IMR-90 (cell line): Measurements from ENCODE around the gene PDK3. TPM values are rescaled to one million over a fixed set of nuclear protein-coding genes. Genes with fewer than 3 reads are reported as not detected.

Source experiments
- ATAC-seq: fragments of 200-7000 bp; cut with Tn5 transposase; 2 replicates; pipeline ENCODE4 v1.9.1; 2020; ENCODE audit warnings: low read depth, mild to moderate bottlenecking, moderate library complexity
- BruUV-seq: library from RNA; stranded (reverse); fragments of 400-500 nt; replicated peaks from 2 replicates; lab custom pipeline; 2021; lab: Mats Ljungman, UMichigan
- CTCF ChIA-PET: fragments of 300-600 bp; formaldehyde crosslinking; extraction: SDS; loops from one replicate; lab custom pipeline; 2021; ENCODE audit warnings: antibody characterized with exemption; lab: Yijun Ruan, JAX
- POLR2A ChIA-PET: fragments of 300-600 bp; sonication (Branson Sonifier 250); formaldehyde crosslinking; loops from one replicate; lab custom pipeline; 2022; ENCODE audit warnings: antibody characterized with exemption; ENCODE audit not compliant: unreplicated experiment; lab: Charles Lee
- DNase-seq: peaks from one replicate; pipeline ENCODE4 v3.0.0; 2013
- H2AFZ ChIP-seq: replicated peaks from 2 replicates; pipeline ENCODE3; 2013; ENCODE audit warnings: low read length, mild to moderate bottlenecking; ENCODE audit not compliant: poor library complexity
- H2AK5ac ChIP-seq: 2 replicates; pipeline ENCODE4 v1.6.1; 2013; ENCODE audit warnings: low read depth, low read length, inconsistent platforms
- H2AK9ac ChIP-seq: replicated peaks from 2 replicates; pipeline ENCODE3; 2013; ENCODE audit warnings: mild to moderate bottlenecking, low read depth, low read length, moderate library complexity; ENCODE audit not compliant: poor library complexity
- H2BK120ac ChIP-seq: 2 replicates; pipeline ENCODE4 v1.6.1; 2013; ENCODE audit warnings: low read depth, low read length, inconsistent platforms
- H2BK15ac ChIP-seq: 3 replicates; pipeline ENCODE4 v1.6.1; 2013; ENCODE audit warnings: low read depth, low read length, inconsistent platforms
- H2BK20ac ChIP-seq: 2 replicates; pipeline ENCODE4 v1.6.1; 2013; ENCODE audit warnings: low read depth, mild to moderate bottlenecking, inconsistent platforms, low read length, moderate library complexity
- H2BK5ac ChIP-seq: 2 replicates; pipeline ENCODE4 v1.6.1; 2013; ENCODE audit warnings: mild to moderate bottlenecking, low read depth, low read length, inconsistent platforms; ENCODE audit not compliant: poor library complexity, severe bottlenecking
- H3K14ac ChIP-seq: replicated peaks from 2 replicates; pipeline ENCODE4 v1.6.1; 2013; ENCODE audit warnings: low read depth, low read length, inconsistent platforms
- H3K18ac ChIP-seq: 2 replicates; pipeline ENCODE4 v1.6.1; 2013; ENCODE audit warnings: low read depth, low read length, control low read depth
- H3K23ac ChIP-seq: 2 replicates; pipeline ENCODE4 v1.6.1; 2013; ENCODE audit warnings: low read depth, low read length, inconsistent platforms
- H3K27ac ChIP-seq: 2 replicates; pipeline ENCODE4 v1.5.1; 2013; ENCODE audit warnings: mild to moderate bottlenecking, control low read depth, low read length; ENCODE audit not compliant: insufficient read depth
- H3K27me3 ChIP-seq: 2 replicates; pipeline ENCODE4 v1.6.1; 2013; ENCODE audit warnings: low read length; ENCODE audit not compliant: control insufficient read depth, insufficient read depth
- H3K36me3 ChIP-seq: 2 replicates; pipeline ENCODE4 v1.6.1; 2013; ENCODE audit warnings: low read length, mixed read lengths; ENCODE audit not compliant: control insufficient read depth, insufficient read depth
- H3K4ac ChIP-seq: 2 replicates; pipeline ENCODE4 v1.6.1; 2013; ENCODE audit warnings: low read depth, low read length, inconsistent platforms
- H3K4me1 ChIP-seq: 2 replicates; pipeline ENCODE4 v1.6.1; 2013; ENCODE audit warnings: low read length, mixed read lengths; ENCODE audit not compliant: control insufficient read depth, insufficient read depth
- H3K4me2 ChIP-seq: 2 replicates; pipeline ENCODE4 v1.6.1; 2013; ENCODE audit warnings: low read depth, mild to moderate bottlenecking, control low read depth, low read length, moderate library complexity
- H3K4me3 ChIP-seq: 2 replicates; pipeline ENCODE4 v1.5.1; 2013; ENCODE audit warnings: low read depth, mild to moderate bottlenecking, control low read depth, low read length, moderate library complexity; ENCODE audit not compliant: insufficient read depth
- H3K56ac ChIP-seq: 2 replicates; pipeline ENCODE4 v1.6.1; 2013; ENCODE audit warnings: low read length, inconsistent platforms; ENCODE audit not compliant: insufficient read depth; ENCODE audit errors: extremely low read depth
- H3K79me1 ChIP-seq, 2 experiments: 2 replicates each; pipeline ENCODE4 v1.6.1; 2013; ENCODE audit warnings: low read length in 2 of 2, inconsistent platforms in 1 of 2, low read depth in 1 of 2
- H3K9ac ChIP-seq: 2 replicates; pipeline ENCODE4 v1.6.1; 2013; ENCODE audit warnings: low read depth, low read length, control low read depth
- H3K9me1 ChIP-seq: 2 replicates; pipeline ENCODE4 v1.6.1; 2013; ENCODE audit warnings: low read length, inconsistent platforms; ENCODE audit not compliant: insufficient read depth
- H3K9me3 ChIP-seq: 2 replicates; pipeline ENCODE4 v1.6.1; 2013; ENCODE audit warnings: low read length; ENCODE audit not compliant: control insufficient read depth, insufficient read depth
- H4K20me1 ChIP-seq: 2 replicates; pipeline ENCODE4 v1.6.1; 2013; ENCODE audit warnings: low read length, inconsistent platforms; ENCODE audit not compliant: insufficient read depth
- H4K5ac ChIP-seq: 2 replicates; pipeline ENCODE4 v1.6.1; 2013; ENCODE audit warnings: mild to moderate bottlenecking, low read depth, low read length, control low read depth
- H4K8ac ChIP-seq, 2 experiments: 2 replicates each; pipeline ENCODE4 v1.6.1; 2013; ENCODE audit warnings: low read depth in 2 of 2, low read length in 2 of 2, control low read depth in 1 of 2, inconsistent platforms in 1 of 2
- H4K91ac ChIP-seq: 2 replicates; pipeline ENCODE4 v1.6.1; 2013; ENCODE audit warnings: low read depth, low read length, inconsistent platforms; ENCODE audit not compliant: insufficient read depth
- BHLHE40 ChIP-seq: fragments of 150-350 bp; IDR thresholded peaks from 2 replicates; pipeline ENCODE4 v1.6.1; 2016; ENCODE audit warnings: mild to moderate bottlenecking, low read depth, low read length
- CEBPB ChIP-seq: IDR thresholded peaks from 2 replicates; pipeline ENCODE4 v1.6.1; 2012; ENCODE audit warnings: low read depth, low read length, improper control_type of control experiment
- CHD1 ChIP-seq: IDR thresholded peaks from 2 replicates; pipeline ENCODE4 v1.6.1; 2012; ENCODE audit warnings: low read depth, low read length, improper control_type of control experiment
- MAFK ChIP-seq: IDR thresholded peaks from 2 replicates; pipeline ENCODE4 v1.6.1; 2012; ENCODE audit warnings: low read depth, low read length, improper control_type of control experiment
- MXI1 ChIP-seq: IDR thresholded peaks from 2 replicates; pipeline ENCODE4 v1.6.1; 2012; ENCODE audit warnings: low read depth, mild to moderate bottlenecking, low read length, moderate library complexity, borderline replicate concordance
- NFE2L2 ChIP-seq: fragments of 150-350 bp; IDR thresholded peaks from 2 replicates; pipeline ENCODE4 v1.6.1; 2016; ENCODE audit warnings: low read depth, mild to moderate bottlenecking, low read length
- POLR2A ChIP-seq: IDR thresholded peaks from 2 replicates; pipeline ENCODE4 v1.6.1; 2012; ENCODE audit warnings: mild to moderate bottlenecking, low read depth, low read length
- RAD21 ChIP-seq: IDR thresholded peaks from 2 replicates; pipeline ENCODE4 v1.6.1; 2012; ENCODE audit warnings: low read length, improper control_type of control experiment
- RCOR1 ChIP-seq: IDR thresholded peaks from 2 replicates; pipeline ENCODE4 v1.6.1; 2012; ENCODE audit warnings: mild to moderate bottlenecking, low read length, improper control_type of control experiment; ENCODE audit not compliant: insufficient replicate concordance
- RFX5 ChIP-seq: IDR thresholded peaks from 2 replicates; pipeline ENCODE4 v1.8.0; 2012; ENCODE audit warnings: low read depth, mild to moderate bottlenecking, low read length, moderate library complexity
- SMC3 ChIP-seq: fragments of 150-350 bp; IDR thresholded peaks from 2 replicates; pipeline ENCODE4 v1.6.1; 2016; ENCODE audit warnings: low read depth, mild to moderate bottlenecking, antibody characterized with exemption, low read length, moderate library complexity
- USF2 ChIP-seq: fragments of 150-350 bp; IDR thresholded peaks from 2 replicates; pipeline ENCODE4 v1.6.1; 2017; ENCODE audit warnings: mild to moderate bottlenecking, antibody characterized with exemption, low read length, low read depth
- WGBS, 2 experiments: methylation state at CpG; one replicate each; pipeline versions ENCODE4 v1.1.5 to v1.1.7; 2013; ENCODE audit warnings: missing lambda C conversion rate in 2 of 2; ENCODE audit not compliant: insufficient read length in 1 of 2; ENCODE audit errors: extremely low coverage in 2 of 2; 5-methylcytosine and 5-hydroxymethylcytosine counted together
- dilution Hi-C: fragments of 300-500 bp; cut with HindIII; formaldehyde crosslinking; loops from one replicate; pipeline ENCODE4 v1.14.3; 2018; ENCODE audit warnings: low sequenced_read_pairs; ENCODE audit not compliant: unreplicated experiment
- in situ Hi-C: fragments of 300-500 bp; cut with MboI; formaldehyde crosslinking; loops from 3 replicates; pipeline ENCODE4 v1.14.3; 2019; ENCODE audit warnings: low sequenced_read_pairs, inconsistent platforms, mixed read lengths
- intact Hi-C: fragments of 100-400 bp; cut with micrococcal nuclease; formaldehyde crosslinking; loops from 2 replicates; pipeline ENCODE4 v1.10.0; 2022
- polyA plus RNA-seq, 3 experiments: library from polyadenylated mRNA; depleted of rRNA; stranded (reverse); fragments of >200 nt; gene quantifications; 2 replicates each; pipeline ENCODE4 v1.2.3, GENCODE V29; 2012; ENCODE audit warnings: low replicate concordance in 1 of 3
- total RNA-seq: library from RNA; depleted of rRNA; stranded (reverse); fragments of >200 nt; gene quantifications from 2 replicates; pipeline ENCODE4 v1.2.3, GENCODE V29; 2012
- TF ChIP-seq, protein P1 (sequence below): conservative IDR thresholded peaks from 2 replicates; pipeline ENCODE4 v1.5.1; 2012; ENCODE audit warnings: mild to moderate bottlenecking, low read depth, low read length, improper control_type of control experiment

PDK3 gene
- total and polyA plus RNA-seq, 2 of the 4 experiments (the other 2 are of a cell fraction) = 2.3 to 4.8 TPM

DNA sequence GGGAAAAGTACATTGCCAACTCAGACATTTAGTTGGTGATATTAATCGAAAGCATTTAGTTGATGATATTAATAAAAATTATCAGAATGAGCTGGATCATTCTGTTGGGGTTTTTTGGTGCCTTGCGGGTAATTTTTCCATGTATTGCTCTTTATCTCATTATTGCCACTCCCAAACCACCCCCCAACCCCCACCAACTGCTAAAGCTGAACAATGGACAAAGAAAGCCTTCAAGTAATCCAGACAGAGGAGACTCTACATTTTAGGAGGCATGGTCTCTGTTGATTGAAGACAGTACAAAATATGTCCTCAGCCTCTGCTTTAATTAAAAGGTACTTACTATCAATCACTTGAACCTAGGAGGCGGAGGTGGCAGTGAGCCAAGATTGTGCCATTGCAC, 22.5 kb downstream of the PDK3 start:
- POLR2A ChIA-PET = no interaction called here
- no peaks in the 10 kb centered on the region for H3K79me1 ChIP-seq
- no peak overlapping the region for H3K18ac ChIP-seq
- ATAC-seq (no peak), DNase-seq (no peak)
- no peak overlapping the region for H2BK15ac ChIP-seq
- no peaks in the 10 kb centered on the region for H3K4me1 ChIP-seq
- no peak overlapping the region for H2AFZ ChIP-seq
- no peaks in the 10 kb centered on the region for H3K36me3 ChIP-seq
- in situ Hi-C loops = no loop called here
- H4K8ac ChIP-seq = no peak overlapping the region
- no peak overlapping the region for H2BK5ac ChIP-seq
- H3K56ac ChIP-seq = no peak overlapping the region
- H3K14ac ChIP-seq = no peak overlapping the region
- intact Hi-C loops = no loop called here
- H2BK20ac ChIP-seq = no peak overlapping the region
- H2AK5ac ChIP-seq = no peak overlapping the region
- BruUV-seq = no TSS peak
- no peak overlapping the region for H4K91ac ChIP-seq
- dilution Hi-C loops = no loop called here
- no peak overlapping the region for H3K4me3 ChIP-seq
- no peak overlapping the region for H3K23ac ChIP-seq
- no peak overlapping the region for H4K5ac ChIP-seq
- no peak overlapping the region for H3K4ac ChIP-seq
- no peak overlapping the region for H3K4me2 ChIP-seq
- no peaks in the 10 kb centered on the region for H4K20me1 ChIP-seq
- no peak overlapping the region for H2BK120ac ChIP-seq
- H3K27ac ChIP-seq = no peak overlapping the region
- H3K9me1 ChIP-seq = no peaks in the 10 kb centered on the region
- H2AK9ac ChIP-seq = no peak overlapping the region
- no peaks in the 10 kb centered on the region for H3K27me3 ChIP-seq
- H3K9me3 ChIP-seq = no peaks in the 10 kb centered on the region
- TF ChIP-seq RCOR1 = no peak
- no peak for TF ChIP-seq RFX5
- TF ChIP-seq NFE2L2 = no peak
- no peak for TF ChIP-seq POLR2A
- no peak for TF ChIP-seq RAD21
- TF ChIP-seq CEBPB = no peak
- TF ChIP-seq CHD1 = no peak
- TF ChIP-seq BHLHE40 = no peak
- TF ChIP-seq MXI1 = no peak
- TF ChIP-seq USF2 = no peak
- TF ChIP-seq SMC3 = no peak
- TF ChIP-seq MAFK = no peak
- TF ChIP-seq, protein P1, sequence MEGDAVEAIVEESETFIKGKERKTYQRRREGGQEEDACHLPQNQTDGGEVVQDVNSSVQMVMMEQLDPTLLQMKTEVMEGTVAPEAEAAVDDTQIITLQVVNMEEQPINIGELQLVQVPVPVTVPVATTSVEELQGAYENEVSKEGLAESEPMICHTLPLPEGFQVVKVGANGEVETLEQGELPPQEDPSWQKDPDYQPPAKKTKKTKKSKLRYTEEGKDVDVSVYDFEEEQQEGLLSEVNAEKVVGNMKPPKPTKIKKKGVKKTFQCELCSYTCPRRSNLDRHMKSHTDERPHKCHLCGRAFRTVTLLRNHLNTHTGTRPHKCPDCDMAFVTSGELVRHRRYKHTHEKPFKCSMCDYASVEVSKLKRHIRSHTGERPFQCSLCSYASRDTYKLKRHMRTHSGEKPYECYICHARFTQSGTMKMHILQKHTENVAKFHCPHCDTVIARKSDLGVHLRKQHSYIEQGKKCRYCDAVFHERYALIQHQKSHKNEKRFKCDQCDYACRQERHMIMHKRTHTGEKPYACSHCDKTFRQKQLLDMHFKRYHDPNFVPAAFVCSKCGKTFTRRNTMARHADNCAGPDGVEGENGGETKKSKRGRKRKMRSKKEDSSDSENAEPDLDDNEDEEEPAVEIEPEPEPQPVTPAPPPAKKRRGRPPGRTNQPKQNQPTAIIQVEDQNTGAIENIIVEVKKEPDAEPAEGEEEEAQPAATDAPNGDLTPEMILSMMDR = no peak
- H3K9ac ChIP-seq = no peak overlapping the region
- CTCF ChIA-PET = no interaction called here
- no CpG with 5 or more reads among the region's 3 CpGs for WGBS, 2 experiments
